ENCODE results near the gene OR52A5.

The OR52A5 gene

DNA sequence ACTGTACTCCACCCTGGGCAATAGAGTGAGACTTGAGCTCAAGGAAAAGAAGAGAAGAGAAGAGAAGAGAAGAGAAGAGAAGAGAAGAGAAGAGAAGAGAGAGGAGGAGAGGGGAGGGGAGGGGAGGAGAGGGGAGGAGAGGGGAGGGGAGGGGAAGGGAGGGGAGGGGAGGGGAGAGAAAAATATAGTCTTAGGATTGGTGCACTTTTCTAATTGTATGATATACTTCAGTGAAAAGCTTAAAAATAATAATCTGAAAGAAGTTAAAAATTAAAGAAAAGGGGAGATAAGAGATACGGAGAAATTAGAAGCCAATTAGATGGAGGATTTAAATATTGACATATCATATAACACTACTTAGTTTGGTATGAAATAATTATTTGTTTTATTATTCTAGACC, 19.3 kb downstream of the OR52A5 start:
- DNase-seq (ENCODE audit: insufficient read length, low spot score) (no peak), FAIRE-seq (no peak)

DNA sequence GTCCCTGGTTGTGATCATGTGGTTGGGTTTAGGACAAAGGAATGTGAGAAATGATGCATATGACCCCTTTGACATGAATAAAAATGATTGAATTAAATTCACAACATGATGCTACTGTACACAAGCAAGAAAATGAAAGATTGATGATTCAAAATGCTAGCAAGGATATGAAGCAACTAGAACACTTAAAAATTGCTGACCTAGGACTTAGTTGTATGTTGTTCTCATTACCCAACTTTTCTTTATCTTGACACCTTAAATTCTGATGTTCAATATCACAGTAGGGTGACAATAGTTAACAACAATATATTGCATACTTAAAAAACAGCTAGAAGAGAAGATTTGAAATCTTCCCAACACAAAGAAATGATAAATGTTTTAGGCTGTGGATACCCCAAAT, 20.6 kb downstream of the OR52A5 start:
- FAIRE-seq (no peak), DNase-seq (ENCODE audit: insufficient read length, low spot score) (no peak)

DNA sequence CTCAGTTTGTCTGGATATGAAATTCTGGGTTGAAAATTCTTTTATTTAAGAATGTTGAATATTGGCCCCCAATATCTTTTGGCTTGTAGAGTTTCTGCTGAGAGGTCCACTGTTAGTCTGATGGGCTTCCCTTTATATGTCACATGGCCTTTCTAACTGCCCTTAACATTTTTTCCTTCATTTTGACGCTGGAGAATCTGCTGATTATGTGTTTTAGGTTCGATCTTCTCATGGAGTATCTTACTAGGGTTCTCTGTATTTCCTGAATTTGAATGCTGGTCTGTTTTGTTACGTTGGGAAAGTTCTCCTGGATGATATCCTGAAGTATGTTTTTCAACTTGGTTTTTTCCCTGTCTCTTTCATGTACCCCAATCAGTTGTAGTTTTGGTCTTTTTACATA, 22.8 kb downstream of the OR52A5 start:
- FAIRE-seq (no peak), DNase-seq (ENCODE audit: insufficient read length, low spot score) (no peak)

DNA sequence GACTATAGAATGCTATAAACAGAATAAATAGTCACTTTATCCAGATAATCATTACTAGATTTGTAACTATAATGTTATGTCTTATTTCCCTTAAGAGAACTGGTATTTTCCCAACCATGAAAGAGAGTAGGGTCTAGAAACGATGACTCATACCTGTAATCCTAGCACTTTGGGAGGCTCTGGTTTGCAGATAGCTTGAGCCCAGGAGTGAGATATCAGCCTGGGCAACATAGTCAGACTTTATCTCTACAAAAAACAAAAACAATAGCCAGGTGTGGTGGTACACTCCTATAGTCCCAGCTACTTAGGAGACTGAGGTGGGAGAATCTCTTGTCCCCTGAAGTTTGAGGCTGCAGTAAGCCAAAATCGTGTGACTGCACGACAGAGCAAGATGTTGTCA, 30.9 kb downstream of the OR52A5 start:
- FAIRE-seq (no peak), DNase-seq (ENCODE audit: insufficient read length, low spot score) (no peak)

DNA sequence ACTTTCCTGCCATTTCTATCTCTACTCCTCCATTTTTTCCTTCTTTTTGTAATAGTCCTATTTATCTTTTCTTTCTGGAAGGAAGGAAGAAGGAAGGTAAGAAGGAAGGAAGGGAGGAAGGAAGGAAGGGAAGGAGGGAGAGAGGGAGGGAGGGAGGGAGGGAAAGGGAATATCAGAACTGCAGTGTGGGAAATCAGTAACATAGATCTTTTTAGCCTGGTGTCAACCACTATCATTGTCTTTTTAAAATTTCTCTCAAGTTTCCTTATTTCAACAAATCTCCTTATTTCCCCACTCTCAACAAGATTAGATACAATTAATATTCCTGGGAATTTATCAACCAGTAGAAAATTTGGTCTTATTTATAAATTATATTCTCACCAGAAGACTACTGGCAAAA, 35.1 kb downstream of the OR52A5 start:
- FAIRE-seq (no peak), DNase-seq (ENCODE audit: insufficient read length, low spot score) (no peak)

DNA sequence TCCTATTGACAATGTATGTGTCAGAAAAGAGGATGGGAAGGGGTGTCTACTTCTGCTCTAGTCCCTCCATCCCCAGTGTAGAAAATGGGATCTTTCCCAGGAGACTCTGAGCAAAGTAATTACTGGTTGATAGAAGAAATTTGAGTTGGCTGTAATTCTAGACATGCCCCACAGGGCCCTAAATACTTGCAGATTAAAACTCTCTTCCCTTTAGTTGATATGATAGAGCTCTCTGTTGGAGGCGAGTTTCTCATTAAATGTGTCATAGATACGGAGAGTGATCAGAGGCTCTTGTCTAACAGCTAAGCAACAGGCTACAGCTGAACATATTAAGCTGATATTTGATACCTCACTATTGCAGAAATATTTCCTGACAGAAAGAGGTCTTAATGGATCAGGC, 35.9 kb downstream of the OR52A5 start:
- DNase-seq (ENCODE audit: insufficient read length, low spot score) = no peak
- FAIRE-seq = no peak

DNA sequence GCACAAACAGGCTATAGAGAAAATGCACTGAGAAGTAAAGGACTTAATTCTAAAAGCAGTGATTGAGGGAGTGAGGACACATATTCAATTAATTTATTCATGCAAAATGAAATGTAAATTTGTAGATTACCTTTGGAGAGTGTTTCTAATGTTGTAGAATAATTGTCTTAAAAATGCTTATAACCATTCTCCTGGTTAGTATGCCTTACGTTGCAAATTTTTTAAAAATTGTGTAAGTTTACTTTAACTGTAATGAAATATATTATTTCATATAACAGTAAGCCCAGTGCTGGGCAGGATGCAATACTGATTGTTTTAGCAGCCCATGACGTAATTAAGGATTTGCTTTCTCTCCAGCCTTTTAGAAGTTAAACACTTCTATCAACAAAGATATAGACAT, 42.1 kb downstream of the OR52A5 start:
- no peak for FAIRE-seq

DNA sequence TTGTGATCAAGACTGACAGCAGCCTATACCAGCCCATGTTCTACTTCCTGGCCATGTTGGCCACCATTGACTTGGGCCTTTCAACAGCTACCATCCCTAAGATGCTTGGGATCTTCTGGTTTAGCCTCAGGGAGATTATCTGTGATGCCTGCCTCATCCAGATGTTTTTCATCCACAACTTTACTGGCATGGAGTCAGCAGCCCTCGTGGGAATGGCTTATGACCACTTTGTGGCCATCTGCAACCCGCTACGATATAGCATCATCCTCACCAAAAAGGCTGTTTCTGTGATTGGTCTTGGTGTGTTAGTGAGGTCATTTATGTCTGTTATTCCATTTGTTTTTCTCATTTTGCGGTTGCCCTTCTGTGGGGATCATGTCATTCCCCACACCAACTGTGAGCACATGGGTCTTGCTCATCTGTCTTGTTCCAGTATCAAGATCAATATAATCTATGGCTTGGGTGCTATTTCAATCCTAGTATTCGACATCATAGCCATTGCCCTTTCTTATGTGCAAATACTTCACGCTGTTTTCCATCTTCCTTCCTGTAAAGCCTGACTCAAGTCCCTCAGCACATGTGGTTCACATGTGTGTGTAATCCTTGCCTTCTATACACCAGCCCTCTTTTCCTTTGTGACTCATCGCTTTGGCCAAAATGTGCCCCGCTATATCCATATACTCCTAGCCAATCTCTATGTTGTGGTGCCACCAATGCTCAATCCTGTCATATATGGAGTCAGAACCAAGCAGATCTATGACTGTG, 45.2 kb downstream of the OR52A5 start:
- FAIRE-seq (no peak), DNase-seq (ENCODE audit: insufficient read length, low spot score) (no peak)

More for the DNA sequence above, 42.1 kb downstream of the OR52A5 start:
- no peak for DNase-seq (ENCODE audit: insufficient read length, low spot score)

DNA sequence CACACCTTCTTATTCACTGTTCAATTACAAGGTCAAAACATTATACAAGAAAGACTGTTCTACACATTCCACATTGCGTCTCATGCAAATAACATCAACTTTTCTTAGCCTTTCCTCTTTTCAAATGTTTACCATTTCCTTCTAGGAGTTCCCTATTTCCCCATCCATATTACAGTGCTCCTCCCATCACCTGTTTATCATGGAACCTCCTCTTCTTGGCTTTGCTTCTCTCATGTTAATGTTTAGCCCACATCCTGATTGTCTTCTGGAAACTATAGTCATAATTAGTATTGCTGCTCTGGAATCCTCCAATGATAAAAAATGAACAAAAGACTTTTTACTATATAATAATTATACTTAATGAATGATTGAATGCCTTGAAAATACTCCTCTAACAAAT, 47.5 kb downstream of the OR52A5 start:
- no peak for FAIRE-seq

DNA sequence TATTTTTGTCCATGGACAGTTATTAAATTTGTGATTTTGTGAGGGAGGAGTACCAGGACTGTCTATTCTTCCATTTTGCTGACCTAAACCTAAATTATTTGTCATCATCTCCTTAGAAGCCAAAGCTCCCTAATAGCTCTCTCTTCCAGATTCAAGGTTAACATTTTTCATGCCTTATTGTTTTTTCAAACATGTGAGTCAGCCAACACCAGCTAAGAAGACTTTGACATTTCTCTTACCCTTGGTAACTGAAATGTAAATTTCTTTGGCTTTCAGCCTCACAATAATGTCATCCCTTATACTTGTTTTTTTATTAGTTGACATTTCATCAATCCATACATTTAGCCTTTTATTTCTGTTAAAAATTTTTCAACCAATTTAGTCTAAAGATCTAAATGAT, 49.6 kb downstream of the OR52A5 start:
- FAIRE-seq (no peak), DNase-seq (ENCODE audit: insufficient read length, low spot score) (no peak)

More for the DNA sequence above, 47.5 kb downstream of the OR52A5 start:
- no peak for DNase-seq (ENCODE audit: insufficient read length, low spot score)

DNA sequence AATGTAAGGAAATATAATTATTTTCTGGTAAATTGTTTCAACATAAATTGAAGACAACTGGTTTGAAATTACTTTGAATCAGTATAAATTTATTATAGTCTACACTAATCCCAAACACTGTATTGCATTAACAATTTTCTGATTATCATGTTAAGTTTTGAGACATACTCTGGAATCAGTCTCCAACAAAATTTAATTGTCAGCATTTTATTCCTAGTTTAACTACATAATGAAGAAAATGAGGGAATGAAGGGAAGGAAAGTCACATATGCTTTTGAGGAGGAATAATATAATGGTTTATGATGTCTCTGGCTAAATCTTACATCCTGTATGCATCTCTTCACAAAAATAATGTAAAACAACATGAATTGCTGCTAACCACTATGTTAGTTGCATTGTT, 54.6 kb downstream of the OR52A5 start:
- FAIRE-seq = no peak

DNA sequence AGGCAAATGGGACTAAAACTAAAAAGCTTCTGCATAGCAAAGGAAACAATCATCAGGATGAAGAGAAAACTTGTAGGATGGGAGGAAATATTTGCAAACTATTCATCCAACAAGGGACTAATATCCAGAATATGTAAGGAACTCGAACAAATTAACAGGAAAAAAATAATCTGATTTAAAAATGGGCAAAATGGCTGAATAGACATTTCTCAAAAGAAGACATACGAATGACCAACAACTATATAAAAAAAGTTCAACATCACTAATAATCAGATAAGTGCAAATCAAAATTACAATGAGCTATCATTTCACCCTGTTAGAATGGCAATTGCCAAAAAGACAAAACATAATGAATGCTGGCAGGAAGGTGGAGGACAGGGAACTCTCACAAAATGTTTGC, 56.8 kb downstream of the OR52A5 start:
- no peak for FAIRE-seq
- DNase-seq (ENCODE audit: insufficient read length, low spot score) = no peak

More for the DNA sequence above, 54.6 kb downstream of the OR52A5 start:
- DNase-seq (ENCODE audit: insufficient read length, low spot score) = no peak
